ENCODE measurements around the gene PSAT1. TPM values are rescaled to one million over a fixed set of nuclear protein-coding genes. Genes with fewer than 3 reads are reported as not detected.

PSAT1 gene
- total and polyA plus RNA-seq, 2 of the 13 experiments (the other 11 are each of a cell fraction or from before 2014, with no cell fraction given): 135 to 229 TPM

DNA sequence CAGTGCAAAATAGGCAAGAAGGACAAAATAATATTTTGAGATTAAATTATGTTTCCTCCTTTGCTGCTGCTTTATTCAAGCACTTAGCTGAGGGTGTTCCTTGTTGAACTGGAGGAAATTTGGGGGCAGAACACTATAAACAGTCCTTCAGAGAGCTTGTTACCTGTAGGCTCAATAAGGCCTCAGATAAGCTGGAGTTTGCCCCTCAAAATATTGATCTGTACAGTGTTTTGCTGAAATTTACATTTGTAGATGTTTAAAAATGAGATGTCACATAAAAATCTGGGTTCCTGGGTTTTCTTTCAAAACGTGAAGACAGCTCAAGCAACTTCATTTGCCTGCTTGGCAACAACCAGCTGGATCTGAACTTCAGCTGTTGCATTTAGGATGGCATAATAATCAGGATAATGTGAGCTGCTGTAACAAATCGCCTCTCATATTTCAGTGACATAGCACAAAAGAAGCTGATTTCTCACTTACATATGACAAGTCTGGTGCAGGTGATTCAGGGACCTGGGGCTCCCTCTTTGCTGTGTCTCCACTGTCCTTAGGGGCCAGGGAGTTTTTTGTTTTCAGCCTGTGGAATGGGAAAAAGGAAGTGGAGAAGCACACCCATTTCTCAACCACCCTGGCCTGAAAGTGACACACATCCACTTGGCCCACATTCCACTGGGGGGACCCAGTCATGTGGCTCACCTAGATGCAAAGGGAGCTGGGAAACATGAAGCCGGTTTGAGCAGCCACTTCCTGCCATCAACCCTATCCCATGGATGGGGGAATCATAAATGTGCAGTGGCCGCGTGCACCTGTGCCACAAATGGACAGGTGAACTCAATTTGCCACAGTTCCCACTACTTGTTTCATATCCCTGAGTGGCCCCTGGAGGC is 2.4 kb upstream of the PSAT1 start (continued):
- TF ChIP-seq, protein P1, sequence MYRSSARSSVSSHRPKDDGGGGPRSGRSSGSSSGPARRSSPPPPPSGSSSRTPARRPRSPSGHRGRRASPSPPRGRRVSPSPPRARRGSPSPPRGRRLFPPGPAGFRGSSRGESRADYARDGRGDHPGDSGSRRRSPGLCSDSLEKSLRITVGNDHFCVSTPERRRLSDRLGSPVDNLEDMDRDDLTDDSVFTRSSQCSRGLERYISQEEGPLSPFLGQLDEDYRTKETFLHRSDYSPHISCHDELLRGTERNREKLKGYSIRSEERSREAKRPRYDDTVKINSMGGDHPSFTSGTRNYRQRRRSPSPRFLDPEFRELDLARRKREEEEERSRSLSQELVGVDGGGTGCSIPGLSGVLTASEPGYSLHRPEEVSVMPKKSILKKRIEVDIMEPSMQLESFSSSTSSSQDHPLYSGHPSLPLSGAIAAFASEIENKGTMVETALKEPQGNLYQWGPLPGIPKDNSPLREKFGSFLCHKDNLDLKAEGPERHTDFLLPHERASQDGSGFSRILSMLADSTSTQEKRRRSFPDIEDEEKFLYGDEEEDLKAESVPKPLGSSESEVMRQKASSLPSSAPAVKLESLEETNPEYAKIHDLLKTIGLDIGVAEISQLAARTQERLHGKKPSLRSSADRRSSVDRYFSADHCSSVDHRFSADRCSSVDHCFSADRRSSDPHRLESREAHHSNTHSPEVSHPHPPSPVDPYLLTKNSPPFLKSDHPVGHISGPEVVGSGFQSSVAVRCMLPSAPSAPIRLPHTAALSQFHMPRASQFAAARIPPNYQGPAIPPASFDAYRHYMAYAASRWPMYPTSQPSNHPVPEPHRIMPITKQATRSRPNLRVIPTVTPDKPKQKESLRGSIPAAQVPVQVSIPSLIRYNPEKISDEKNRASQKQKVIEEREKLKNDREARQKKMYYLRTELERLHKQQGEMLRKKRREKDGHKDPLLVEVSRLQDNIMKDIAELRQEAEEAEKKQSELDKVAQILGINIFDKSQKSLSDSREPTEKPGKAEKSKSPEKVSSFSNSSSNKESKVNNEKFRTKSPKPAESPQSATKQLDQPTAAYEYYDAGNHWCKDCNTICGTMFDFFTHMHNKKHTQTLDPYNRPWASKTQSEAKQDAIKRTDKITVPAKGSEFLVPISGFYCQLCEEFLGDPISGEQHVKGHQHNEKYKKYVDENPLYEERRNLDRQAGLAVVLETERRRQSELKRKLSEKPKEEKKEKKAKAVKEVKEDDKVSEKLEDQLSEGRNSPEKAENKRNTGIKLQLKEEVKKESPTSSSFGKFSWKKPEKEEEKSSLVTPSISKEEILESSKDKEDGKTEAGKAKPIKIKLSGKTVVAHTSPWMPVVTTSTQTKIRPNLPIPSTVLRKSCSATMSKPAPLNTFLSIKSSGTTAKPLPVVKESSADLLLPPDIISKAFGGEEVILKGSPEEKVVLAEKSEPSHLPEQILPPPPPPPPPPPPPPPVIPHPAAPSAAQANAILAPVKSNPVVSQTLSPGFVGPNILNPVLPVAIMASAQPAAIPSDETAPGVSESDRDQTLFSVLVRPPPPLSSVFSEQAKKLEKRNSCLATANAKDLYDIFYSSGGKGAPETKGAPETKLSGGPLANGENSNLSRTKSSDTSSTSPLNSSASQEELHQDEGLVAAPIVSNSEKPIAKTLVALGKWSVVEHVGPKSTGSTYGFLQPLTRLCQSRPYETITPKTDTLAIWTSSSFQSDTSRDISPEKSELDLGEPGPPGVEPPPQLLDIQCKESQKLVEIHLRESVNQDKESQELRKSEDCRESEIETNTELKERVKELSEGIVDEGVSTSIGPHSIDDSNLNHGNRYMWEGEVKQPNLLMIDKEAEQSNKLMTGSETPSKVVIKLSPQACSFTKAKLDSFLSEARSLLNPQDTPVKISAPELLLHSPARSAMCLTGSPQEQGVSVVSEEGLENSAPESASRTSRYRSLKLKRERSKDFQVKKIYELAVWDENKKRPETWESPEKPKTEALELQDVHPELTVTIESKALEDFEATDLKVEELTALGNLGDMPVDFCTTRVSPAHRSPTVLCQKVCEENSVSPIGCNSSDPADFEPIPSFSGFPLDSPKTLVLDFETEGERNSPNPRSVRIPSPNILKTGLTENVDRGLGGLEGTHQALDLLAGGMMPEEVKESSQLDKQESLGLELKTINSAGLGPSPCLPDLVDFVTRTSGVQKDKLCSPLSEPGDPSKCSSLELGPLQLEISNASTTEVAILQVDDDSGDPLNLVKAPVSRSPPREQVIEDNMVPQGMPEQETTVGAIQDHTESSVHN (CRISPR knock-in tag; IDR thresholded peaks at IDR 0.05): no peak
- TF ChIP-seq, protein P2, sequence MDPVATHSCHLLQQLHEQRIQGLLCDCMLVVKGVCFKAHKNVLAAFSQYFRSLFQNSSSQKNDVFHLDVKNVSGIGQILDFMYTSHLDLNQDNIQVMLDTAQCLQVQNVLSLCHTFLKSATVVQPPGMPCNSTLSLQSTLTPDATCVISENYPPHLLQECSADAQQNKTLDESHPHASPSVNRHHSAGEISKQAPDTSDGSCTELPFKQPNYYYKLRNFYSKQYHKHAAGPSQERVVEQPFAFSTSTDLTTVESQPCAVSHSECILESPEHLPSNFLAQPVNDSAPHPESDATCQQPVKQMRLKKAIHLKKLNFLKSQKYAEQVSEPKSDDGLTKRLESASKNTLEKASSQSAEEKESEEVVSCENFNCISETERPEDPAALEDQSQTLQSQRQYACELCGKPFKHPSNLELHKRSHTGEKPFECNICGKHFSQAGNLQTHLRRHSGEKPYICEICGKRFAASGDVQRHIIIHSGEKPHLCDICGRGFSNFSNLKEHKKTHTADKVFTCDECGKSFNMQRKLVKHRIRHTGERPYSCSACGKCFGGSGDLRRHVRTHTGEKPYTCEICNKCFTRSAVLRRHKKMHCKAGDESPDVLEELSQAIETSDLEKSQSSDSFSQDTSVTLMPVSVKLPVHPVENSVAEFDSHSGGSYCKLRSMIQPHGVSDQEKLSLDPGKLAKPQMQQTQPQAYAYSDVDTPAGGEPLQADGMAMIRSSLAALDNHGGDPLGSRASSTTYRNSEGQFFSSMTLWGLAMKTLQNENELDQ (CRISPR knock-in tag; IDR thresholded peaks at IDR 0.05; ENCODE audit: borderline replicate concordance): no peak
- no peak for TF ChIP-seq ZNF451 (CRISPR knock-in tag; IDR thresholded peaks at IDR 0.05)
- TF ChIP-seq GTF3A (CRISPR knock-in tag; conservative IDR thresholded peaks at IDR 0.05): no peak
- TF ChIP-seq NFRKB (IDR thresholded peaks at IDR 0.05): no peak
- no peak for TF ChIP-seq NFE2L2 (IDR thresholded peaks at IDR 0.05; ENCODE audit: low read length)
- TF ChIP-seq THAP11 (CRISPR knock-in tag; IDR thresholded peaks at IDR 0.05): no peak
- no peak for TF ChIP-seq SMC3 (IDR thresholded peaks at IDR 0.05; ENCODE audit: low read length)
- TF ChIP-seq ATF7 (IDR thresholded peaks at IDR 0.05): no peak
- TF ChIP-seq ATF7 (CRISPR knock-in tag; IDR thresholded peaks at IDR 0.05): no peak
- TF ChIP-seq ZNF12 (CRISPR knock-in tag; IDR thresholded peaks at IDR 0.05): peak; percentile 97
- TF ChIP-seq RNF2 (conservative IDR thresholded peaks at IDR 0.05; ENCODE audit: low read depth): no peak
- TF ChIP-seq SNAPC2 (CRISPR knock-in tag; IDR thresholded peaks at IDR 0.05): no peak
- no peak for TF ChIP-seq RFX5 (IDR thresholded peaks at IDR 0.05; ENCODE audit: low read depth, low read length)
- peak; percentile 28; the same call in 1 of the 2 replicates for TF ChIP-seq HDAC1 (CRISPR knock-in tag; IDR thresholded peaks at IDR 0.05)
- TF ChIP-seq NKX3-1 (CRISPR knock-in tag; IDR thresholded peaks at IDR 0.05): no peak
- TF ChIP-seq TEAD2 (CRISPR knock-in tag; IDR thresholded peaks at IDR 0.05): no peak

All from HepG2 (cell line).